GM20000 (cell line): ENCODE data around the gene DCTN2.
"Not testable (repeated sequence)": the region's sequence is repeated elsewhere in the genome, so short reads cannot be mapped to it uniquely, and the experiment has no call there.

Source experiments
- DNase-seq: peaks from one replicate; pipeline ENCODE4 v3.0.0; 2012; ENCODE audit warnings: low spot score
- TF ChIP-seq, protein P1 (sequence below): IDR thresholded peaks from 2 replicates; pipeline ENCODE4 v1.5.1; 2012; ENCODE audit warnings: mild to moderate bottlenecking, control low read depth; ENCODE audit errors: extremely low read depth, missing control alignments

Gene DCTN2

DNA sequence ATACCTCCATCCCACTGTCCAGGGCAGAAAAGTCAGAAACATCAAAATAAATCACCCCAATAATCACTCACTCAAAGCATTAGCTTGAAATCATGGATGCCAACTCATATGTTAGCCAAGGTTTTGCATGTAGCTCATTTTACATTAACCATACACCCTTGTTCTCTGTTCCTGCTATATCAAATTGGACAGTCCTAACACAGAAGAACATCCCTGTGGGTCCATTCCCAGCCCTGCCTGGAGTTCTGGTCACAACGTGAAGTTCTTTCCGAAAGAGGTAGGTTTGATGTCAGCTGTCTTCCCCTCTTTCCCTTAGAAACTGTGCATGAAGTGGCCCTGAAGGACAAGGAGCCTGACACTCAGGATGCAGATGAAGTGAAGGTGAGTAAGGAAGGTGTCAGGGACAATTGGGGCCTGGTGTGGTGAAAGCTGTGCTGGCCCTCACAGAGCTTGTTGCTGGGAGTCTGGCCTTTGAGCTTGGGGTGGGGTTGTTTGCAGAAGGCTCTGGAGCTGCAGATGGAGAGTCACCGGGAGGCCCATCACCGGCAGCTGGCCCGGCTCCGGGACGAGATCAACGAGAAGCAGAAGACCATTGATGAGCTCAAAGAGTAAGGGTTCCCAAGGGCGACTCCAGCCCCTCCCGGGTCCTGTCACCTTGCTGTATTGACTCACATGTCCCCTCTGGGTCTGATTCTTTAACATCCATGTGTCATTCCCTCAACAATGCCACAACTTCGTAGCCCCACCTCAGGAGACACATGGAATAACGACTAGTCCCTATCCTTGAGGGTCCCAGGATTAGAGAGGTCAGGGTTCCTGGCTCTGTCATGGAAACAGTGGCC lies 29.0 kb upstream of the DCTN2 start:
- DNase-seq = no peak
- TF ChIP-seq, protein P1, sequence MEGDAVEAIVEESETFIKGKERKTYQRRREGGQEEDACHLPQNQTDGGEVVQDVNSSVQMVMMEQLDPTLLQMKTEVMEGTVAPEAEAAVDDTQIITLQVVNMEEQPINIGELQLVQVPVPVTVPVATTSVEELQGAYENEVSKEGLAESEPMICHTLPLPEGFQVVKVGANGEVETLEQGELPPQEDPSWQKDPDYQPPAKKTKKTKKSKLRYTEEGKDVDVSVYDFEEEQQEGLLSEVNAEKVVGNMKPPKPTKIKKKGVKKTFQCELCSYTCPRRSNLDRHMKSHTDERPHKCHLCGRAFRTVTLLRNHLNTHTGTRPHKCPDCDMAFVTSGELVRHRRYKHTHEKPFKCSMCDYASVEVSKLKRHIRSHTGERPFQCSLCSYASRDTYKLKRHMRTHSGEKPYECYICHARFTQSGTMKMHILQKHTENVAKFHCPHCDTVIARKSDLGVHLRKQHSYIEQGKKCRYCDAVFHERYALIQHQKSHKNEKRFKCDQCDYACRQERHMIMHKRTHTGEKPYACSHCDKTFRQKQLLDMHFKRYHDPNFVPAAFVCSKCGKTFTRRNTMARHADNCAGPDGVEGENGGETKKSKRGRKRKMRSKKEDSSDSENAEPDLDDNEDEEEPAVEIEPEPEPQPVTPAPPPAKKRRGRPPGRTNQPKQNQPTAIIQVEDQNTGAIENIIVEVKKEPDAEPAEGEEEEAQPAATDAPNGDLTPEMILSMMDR = no peak

DNA sequence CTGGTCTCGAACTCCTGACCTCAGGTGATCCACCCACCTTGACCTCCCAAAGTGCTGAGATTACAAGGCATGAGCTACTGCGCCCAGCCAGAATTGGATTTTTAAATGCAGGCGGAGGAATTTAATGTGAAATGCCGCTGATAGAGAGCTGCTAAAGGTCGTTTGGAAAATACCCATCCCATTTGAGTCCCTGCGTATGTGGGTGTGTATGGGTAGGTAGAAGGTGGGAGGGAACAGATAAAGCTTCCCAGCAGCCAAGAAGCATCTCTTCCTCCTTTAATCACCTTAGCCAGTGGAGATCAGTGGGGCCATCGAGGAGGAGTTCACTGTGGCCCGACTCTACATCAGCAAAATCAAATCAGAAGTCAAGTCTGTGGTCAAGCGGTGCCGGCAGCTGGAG lies 27.8 kb upstream of the DCTN2 start:
- TF ChIP-seq, protein P1 = no peak
- no peak for DNase-seq

DNA sequence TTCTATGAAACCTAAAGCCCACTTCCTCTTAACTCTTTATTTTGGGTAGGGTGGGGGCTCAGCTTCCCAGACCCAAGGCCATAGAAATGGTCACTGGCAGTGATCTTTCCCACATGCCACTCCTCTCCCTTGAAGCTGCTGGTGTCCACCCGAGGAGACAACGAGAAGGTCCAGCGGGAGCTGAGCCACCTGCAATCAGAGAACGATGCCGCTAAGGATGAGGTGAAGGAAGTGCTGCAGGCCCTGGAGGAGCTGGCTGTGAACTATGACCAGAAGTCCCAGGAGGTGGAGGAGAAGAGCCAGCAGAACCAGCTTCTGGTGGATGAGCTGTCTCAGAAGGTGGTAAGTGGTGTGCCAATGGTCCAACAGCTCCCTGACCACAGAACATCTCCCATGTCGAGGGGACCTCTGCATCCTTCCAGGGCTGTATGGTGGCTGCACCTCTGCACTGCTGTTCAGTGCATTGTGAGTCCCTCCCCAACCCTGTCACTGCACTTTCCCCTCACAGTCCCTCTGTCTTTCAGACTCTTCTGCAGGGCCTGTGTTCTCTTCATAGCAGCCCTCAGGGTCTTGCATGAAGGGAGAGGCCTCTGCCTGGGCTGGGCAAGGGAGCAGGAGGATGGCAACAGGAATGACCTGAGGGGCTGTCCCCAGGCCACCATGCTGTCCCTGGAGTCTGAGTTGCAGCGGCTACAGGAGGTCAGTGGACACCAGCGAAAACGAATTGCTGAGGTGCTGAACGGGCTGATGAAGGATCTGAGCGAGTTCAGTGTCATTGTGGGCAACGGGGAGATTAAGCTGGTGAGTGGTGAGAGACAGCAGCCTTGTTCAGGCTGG lies 25.2 kb upstream of the DCTN2 start:
- DNase-seq = no peak
- TF ChIP-seq, protein P1 = no peak

DNA sequence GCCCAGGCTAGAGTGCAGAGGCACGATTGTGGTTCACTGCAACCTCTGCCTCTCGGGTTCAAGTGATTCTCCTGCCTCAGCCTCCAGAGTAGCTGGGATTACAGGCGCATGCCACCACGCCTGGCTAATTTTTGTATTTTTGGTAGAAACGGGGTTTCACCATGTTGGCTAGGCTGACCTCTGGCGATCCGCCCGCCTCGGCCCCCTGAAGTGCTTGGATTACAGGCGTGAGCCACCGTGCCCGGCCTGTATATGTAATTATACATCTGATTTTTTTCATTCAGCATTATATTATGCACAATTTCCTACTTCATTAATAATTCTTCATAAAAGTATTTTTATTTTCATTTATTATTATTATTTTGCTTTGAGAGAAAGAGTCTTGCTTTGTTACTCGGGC lies 23.4 kb upstream of the DCTN2 start:
- not testable (repeated sequence) for DNase-seq

DNA sequence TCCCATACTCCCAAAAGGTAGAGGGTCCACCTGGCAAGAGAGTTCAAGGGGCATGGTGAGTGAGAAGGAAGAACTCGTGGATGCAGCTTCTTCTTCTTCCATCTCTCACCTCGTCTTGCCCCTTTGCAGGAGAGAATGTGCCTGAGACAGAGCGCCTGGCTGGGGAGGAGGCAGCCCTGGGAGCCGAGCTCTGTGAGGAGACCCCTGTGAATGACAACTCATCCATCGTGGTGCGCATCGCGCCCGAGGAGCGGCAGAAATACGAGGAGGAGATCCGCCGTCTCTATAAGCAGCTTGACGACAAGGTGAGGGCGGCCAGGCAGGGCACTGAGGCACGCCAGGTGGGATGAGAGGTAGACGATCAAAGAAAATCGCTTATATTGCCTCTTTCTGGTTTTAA lies 22.9 kb upstream of the DCTN2 start:
- TF ChIP-seq, protein P1 = no peak
- no peak for DNase-seq

DNA sequence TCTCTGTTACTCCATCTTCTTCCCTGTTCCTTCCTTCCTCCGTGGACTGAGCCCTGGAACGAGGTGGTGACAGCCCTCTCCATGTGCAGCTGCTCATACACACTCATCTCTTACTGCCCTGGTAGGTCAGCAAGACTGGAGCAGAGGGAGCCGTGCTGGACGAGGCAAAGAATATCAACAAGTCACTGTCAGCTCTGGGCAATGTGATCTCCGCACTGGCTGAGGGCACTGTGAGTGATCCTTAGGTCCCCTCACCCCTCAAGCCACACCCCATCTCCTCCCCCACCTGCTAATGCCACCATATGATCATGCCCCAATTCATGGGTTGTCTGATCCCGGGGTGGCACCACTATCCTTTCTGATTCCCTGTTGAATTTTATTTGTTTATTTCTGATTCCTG lies 21.8 kb upstream of the DCTN2 start:
- no peak for DNase-seq
- TF ChIP-seq, protein P1 = no peak

DNA sequence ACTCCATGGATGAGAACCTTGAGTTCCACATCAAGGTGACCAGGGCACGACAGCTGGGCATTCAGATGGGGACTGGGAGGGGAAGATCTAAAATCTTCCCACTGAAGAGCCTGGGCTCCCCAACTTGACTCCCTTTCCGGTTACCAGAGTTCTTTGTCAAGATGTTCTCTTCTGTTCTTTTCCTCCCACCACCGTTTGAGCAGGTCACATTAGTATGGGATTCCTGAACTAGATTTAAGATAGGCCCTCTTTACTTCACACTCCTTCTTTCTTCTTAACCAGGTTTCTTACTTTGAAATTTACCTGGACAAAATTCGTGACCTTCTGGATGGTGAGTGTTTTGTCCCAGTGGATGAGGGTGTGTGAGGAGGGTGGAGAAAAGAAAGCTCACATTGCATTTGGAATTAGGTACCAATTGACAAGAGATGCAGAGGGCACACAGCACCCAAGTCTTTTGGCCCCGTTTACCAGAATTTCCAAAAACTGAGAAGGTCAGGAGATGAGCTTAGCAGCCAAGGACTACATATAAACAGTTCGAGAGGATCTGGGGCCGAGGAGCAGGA lies 17.3 kb upstream of the DCTN2 start:
- TF ChIP-seq, protein P1 = no peak
- no peak for DNase-seq
